NCI-H2196 treated with DMSO at 0.1 percent for 48 hours (cell line): ENCODE measurements around the gene F8A2.
A peak's percentile ranks its signal among the peaks of the same experiment; 100 is the strongest.
"Not testable (repeated sequence)": the region's sequence is repeated elsewhere in the genome, so short reads cannot be mapped to it uniquely, and the experiment has no call there.

Experiments
- DNase-seq: peaks from one replicate; lab custom pipeline; 2025; ENCODE audit not compliant: unreplicated experiment; lab: John Stamatoyannopoulos, UW

F8A2 gene

DNA sequence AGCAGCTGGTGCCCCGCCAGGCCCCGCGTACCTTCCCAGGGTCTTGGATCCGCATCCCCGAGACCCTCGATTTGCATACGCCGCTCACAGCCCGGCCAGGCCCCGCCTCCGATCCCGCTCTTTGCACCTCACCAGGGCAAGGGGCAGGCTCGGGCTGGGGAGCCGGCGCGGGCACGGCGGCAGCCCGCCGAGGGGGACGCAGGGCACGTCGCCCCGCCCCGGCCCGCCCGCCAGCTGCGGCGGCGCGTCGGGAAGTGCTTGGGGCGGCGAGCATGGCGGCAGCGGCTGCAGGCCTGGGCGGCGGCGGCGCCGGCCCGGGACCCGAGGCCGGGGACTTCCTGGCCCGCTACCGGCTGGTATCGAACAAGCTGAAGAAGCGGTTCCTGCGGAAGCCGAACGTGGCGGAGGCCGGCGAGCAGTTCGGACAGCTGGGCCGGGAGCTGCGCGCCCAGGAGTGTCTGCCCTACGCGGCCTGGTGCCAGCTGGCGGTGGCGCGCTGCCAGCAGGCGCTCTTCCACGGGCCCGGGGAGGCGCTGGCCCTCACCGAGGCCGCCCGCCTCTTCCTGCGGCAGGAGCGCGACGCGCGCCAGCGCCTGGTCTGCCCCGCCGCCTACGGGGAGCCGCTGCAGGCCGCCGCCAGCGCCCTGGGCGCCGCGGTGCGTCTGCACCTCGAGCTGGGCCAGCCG lies at the start of gene F8A2:
TSS of gene F8A2 (plus strand) at position 253 of the 686 bp plus-strand sequence. CDS start at position 273, 20 bp downstream.
- not testable (repeated sequence) for DNase-seq

- DNase-seq, result no peak
These were observed 48.3 kb upstream of the F8A2 start for GRCh38 chrX:155333544-155334100.

- peak; percentile 4 for DNase-seq
These were observed 47.2 kb upstream of the F8A2 start, which contains the start of gene CLIC2 for GRCh38 chrX:155334486-155335336. TSS of gene CLIC2 (minus strand) at chrX:155334614. CDS start at chrX:155334427, 187 bp downstream.

DNA sequence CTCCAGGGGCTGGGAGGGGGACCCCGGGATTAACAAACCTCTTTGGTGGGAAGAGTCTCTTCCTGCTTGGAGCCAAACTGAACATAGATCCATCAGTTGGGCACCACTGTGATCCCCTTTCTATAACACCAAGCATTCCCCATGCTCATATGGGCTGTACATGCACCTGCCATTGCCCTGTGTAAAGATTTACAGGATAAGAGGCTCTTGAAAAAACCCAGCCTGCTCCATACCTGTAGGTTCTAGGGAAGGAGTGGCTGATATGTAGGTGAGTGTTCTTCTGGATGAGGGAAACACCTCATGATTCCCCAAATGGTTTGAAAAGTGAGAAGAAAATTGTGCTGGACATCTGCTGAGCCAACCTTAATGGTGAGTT lies 46.6 kb upstream of the F8A2 start:
- DNase-seq, result not testable (repeated sequence)

DNA sequence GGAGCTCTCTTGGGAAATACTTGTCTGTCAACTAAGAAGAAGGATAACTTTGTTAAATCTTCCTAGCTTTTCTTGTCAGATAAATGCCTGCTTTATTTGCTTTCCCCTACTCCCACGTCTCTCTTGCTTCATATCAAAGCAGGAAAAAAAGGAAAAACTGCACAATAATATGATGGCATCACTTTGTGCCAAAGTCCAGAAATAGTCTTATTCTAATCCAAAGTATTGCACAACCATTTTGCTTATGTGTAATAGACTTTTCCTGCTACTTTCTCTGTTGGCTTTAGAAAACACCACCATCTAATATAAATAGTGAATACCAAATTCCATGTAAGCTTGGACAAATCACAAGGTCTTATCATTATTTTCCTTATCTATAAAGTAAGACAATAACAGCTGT lies 36.2 kb upstream of the F8A2 start:
- DNase-seq, result not testable (repeated sequence)

DNA sequence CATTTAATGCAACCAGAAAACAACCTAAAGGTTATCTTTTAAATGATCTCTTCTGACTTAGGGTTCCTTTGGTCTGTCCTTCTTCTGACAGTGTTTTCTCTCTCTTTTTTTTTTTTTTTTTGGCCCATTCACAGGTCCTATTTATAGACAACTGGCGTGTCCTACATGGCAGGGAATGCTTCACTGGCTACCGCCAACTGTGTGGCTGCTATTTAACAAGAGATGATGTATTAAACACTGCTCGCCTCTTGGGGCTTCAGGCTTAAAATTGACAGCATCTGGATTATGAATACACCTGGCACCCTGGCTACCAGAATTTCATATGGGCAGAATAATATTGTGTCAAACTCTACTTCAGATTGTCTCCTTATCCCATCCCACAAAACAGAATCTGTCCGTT lies 32.4 kb upstream of the F8A2 start:
- not testable (repeated sequence) for DNase-seq

DNA sequence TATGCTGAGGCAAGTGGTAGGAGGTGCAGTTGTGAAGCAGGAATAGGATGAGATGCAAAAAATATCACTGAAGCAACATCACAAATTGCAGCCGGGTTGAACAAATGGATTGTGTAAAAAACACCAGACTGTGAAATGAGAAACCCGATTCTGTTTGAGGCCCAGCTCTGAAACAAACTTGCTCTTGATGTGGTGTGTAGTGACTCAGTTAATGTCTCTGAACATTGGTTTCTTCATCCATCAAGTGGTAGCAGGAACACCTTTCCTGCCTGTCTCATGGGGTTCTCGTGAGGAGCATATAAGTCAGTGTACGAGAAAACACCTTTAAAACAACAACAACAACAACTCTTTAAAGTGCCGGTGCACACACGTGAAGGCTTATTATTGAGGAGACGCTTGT lies 18.2 kb upstream of the F8A2 start:
- DNase-seq, result not testable (repeated sequence)

GRCh38 chrX:155373777-155374458 lies 8.0 kb upstream of the F8A2 start:
- DNase-seq, result not testable (repeated sequence)

GRCh38 chrX:155379802-155380201 lies 2.1 kb upstream of the F8A2 start:
- not testable (repeated sequence) for DNase-seq

DNA sequence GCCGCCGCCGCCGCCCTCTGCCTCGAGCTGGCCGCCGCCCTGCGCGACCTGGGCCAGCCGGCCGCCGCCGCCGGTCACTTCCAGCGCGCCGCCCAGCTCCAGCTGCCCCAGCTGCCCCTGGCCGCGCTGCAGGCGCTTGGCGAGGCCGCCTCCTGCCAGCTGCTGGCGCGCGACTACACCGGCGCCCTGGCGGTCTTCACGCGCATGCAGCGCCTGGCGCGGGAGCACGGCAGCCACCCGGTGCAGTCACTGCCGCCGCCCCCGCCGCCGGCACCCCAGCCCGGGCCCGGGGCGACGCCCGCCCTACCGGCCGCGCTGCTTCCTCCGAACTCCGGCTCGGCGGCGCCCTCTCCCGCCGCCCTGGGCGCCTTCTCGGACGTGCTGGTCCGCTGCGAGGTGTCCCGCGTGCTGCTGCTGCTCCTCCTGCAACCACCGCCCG lies 653 bp downstream of the F8A2 start:
- not testable (repeated sequence) for DNase-seq

DNA sequence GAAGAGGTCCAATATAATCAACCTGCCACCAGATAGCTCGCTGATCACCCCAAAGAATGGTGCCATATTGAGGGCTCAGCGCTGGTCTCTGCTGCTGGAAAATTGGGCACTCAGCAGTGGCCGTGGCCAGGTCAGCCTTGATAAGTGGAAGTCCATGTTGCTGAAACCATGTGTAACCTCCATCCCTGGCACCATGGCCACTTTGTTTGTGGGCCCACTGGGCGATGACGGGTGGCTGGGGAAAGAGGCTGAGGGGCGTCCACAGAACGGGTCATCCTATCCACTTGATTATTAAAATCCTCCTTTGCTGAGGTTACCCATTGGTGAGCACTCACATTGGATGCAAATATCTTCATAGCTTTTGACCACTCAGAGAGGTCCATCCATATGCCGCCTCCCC lies 7.7 kb downstream of the F8A2 start:
- DNase-seq, result no peak

- not testable (repeated sequence) for DNase-seq
These were observed 12.9 kb downstream of the F8A2 start for GRCh38 chrX:155394747-155395276.

GRCh38 chrX:155406429-155406828 lies 24.5 kb downstream of the F8A2 start:
- no peak for DNase-seq

- DNase-seq, result no peak
These were observed 35.9 kb downstream of the F8A2 start for GRCh38 chrX:155417769-155418168.
